GM19467 (cell line): ENCODE results near the gene SLC23A2.
A peak's percentile ranks its signal among the peaks of the same experiment; 100 is the strongest.

Source experiments
- ATAC-seq: cut with Tn5 transposase; IDR thresholded peaks from one replicate; pipeline ENCODE4 v1.9.1; 2021; ENCODE audit warnings: mild to moderate bottlenecking, moderate library complexity; ENCODE audit not compliant: unreplicated experiment

SLC23A2 gene

DNA sequence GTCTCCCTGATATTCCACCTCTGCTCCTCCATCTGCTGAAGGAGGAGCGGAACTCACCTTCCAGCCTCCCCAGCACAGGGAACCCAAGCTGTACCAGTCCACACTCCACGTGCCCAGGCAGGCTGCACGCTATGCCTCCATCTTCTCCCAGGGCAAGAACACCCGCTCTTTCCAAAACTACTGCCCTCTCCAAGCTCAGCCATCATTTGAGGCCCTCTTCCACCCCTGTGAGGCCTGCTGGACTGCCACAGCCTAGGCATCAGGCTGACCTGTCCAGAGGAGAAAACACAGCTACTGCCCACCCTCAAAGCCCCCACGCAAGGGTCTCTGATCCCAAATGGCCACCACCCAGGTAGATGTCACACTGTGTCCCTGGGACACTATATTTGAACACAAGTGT lies 179.7 kb downstream of the SLC23A2 start:
- no peak for ATAC-seq

GRCh38 chr20:4820806-4821518 lies 180.3 kb downstream of the SLC23A2 start:
- no peak for ATAC-seq

- no peak for ATAC-seq
Observed at GRCh38 chr20:4819901-4820300, 181.4 kb downstream of the SLC23A2 start.

DNA sequence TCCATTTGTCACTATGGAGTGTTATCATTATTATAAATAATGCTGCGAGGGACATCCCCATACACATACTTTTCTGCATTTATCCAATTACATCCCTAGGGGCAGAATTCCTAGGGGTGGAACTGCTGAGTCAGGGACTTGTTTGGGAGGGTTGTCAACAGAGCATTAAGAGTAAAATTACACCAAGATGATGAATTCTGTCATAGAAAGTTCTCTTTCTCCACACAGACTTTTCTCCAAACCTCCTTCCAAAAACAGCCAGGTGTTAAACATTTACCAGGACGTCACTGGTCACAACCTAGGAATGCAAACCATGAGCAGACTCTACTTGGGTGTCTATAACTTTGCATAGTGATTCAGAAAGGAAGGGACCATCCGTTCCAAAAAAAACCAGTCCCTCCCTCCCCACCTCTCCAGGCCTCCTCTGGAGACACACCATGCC lies 184.1 kb downstream of the SLC23A2 start:
- ATAC-seq: no peak

DNA sequence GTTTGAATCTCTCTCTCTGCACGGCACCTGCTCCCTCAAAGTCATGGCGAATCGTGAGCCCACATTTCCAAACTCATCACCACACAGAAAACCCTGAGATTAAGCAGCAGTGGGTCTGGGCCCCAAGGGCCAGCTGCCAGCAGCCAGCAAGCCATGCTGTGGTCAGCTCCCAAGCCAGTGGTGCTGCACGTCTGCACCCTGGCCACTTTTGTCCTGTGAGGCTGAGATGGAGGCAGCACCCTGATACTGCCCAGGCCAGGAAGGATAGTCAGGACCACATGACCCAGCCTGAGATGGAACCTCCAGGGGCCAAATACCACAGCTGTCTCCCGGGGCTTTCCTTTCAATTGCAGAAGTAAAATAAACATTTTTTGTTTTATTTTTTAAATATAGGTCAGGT lies 185.7 kb downstream of the SLC23A2 start:
- no peak for ATAC-seq

DNA sequence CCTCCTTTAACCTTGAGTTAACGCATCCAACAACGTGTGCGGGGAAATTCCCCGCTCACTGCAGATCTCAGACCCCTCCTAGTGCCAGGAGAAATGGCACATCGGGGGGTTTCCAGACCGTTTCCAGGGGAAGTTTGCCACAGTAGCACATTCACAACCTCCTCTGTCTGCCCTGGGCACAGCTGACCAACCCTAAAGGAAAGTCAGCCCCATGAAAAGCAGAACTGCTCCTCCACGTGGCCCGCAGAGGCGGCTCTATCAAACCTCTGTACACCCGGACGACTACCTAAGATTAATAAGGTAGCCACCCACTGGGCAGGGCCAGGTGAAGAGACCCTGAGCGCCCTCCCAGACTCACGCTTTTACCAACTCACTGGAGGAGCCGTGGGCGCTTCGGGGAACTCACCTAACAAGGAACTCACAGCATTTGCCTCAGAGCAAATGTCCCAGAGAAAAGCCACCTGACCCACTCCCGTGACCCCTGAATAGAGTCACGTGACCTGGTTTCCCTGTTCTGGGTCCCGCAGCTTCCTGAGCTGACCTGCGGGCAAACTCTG lies 186.5 kb downstream of the SLC23A2 start:
- peak; percentile 39 for ATAC-seq

DNA sequence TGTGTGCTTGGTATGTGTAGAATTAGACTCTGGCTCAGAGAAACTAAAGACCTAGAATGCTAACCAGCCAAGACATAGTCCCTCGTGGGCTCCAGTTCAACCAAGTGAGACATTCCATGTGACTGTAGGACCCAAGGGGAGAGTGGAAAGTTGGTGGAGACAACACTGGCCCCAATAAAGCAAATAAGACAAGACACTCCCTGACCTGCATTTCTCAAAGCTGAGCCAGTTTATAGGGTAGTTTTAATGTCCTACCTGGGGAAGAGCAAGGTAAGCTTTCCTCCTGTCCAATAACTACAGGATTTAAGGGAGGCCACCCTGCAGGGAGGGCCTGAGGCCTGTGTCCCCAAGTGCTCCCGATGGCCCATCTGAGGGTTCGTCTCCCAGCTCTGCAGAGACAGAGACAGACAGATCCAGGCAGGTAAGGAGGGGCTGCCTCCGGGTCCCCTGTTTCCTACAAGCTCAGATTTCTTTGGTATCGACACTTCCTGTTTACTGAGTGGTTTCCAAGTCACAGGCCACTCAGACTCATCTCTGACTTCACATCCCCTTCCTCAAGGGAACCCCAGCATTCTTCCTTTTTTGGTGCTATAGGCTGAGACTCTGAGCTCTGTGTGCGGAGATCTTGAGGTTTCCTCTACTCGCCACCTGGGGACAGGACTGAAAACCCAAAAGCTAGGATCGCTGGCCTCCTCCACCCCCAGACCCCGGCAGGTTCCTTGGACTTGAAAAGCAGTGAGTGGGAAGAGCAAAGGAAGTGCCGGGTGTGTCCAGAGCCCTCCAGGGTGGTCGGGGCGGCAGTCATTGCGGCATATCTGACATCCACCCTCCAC lies 187.2 kb downstream of the SLC23A2 start:
- ATAC-seq: peak; percentile 36

GRCh38 chr20:4813076-4813862 lies 188.0 kb downstream of the SLC23A2 start:
- ATAC-seq: no peak

GRCh38 chr20:4812641-4813075 lies 188.7 kb downstream of the SLC23A2 start:
- no peak for ATAC-seq

GRCh38 chr20:4812216-4812615 lies 189.1 kb downstream of the SLC23A2 start:
- ATAC-seq: no peak

GRCh38 chr20:4811661-4812181 lies 189.6 kb downstream of the SLC23A2 start:
- no peak for ATAC-seq

- no peak for ATAC-seq
Observed at GRCh38 chr20:4811257-4811656, 190.1 kb downstream of the SLC23A2 start.

- no peak for ATAC-seq
Observed at GRCh38 chr20:4810426-4811019, 190.8 kb downstream of the SLC23A2 start.

DNA sequence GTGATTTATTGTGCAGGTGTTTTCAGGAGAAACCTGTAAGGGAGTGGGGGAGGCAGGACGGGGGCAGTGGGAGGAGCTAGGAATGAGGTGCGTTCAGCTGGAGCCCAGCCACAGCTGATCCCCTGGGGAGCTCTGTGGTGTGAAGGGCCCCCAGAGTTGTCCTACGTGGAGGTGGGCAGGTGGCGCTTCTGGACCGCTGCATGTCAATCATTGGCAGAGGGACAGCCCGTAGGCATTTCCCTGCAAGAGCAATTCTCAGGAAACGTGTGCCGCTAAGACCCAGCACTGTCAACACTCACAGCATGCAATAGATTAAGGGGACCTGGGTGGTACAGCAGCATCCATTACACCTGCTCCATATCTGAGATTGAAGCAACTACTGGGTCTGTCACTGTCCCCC lies 191.6 kb downstream of the SLC23A2 start:
- ATAC-seq: no peak

GRCh38 chr20:4808872-4809271 lies 192.4 kb downstream of the SLC23A2 start:
- no peak for ATAC-seq

GRCh38 chr20:4805663-4806449 lies 195.5 kb downstream of the SLC23A2 start:
- no peak for ATAC-seq

DNA sequence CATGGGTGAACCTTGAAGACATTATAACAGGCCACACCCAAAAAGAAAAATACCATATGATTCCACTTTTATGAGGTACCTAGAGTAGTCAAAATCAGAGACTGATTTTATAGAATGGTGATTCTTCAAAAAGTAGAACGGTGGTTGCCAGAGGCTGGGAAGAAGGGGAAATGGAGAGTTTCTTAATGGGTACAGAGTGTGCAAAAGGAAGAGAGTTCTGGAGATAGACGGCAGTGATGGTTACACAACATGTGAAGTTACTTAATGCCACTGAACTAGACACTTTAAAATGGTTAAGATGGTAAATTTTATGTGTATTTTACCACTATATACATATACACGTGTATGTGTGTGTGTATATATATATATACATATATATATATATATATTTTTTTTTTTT lies 198.8 kb downstream of the SLC23A2 start:
- ATAC-seq: no peak
